T1000 (cell line): Measurements from ENCODE around the gene PGF.
"Not testable (repeated sequence)": the region's sequence is repeated elsewhere in the genome, so short reads cannot be mapped to it uniquely, and the experiment has no call there.

Source experiments
- DNase-seq: peaks from one replicate; lab custom pipeline; 2025; ENCODE audit warnings: mixed read lengths; lab: John Stamatoyannopoulos, UW

The PGF gene

DNA sequence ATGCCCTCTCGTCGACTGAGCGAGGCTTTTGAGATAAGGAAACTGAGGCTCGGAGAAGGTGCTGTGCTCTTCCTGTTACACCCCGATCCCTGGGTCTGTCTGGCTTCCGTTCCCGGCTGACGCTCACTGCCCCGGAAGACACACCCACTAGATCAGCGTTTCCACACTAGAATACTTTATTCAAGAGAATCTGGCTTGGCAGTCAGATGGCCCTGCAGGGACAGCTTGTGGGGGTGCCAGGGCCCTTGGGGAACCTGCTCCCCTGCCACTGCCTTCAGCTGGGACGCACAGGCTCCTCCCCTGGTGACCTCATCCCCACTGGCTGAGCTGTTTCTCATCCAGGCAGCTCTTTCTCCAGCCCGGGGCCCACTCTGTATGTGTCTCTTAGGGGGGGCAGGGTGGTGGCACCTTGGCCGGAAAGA, 13.7 kb downstream of the PGF start:
- DNase-seq = peak; percentile 39

DNA sequence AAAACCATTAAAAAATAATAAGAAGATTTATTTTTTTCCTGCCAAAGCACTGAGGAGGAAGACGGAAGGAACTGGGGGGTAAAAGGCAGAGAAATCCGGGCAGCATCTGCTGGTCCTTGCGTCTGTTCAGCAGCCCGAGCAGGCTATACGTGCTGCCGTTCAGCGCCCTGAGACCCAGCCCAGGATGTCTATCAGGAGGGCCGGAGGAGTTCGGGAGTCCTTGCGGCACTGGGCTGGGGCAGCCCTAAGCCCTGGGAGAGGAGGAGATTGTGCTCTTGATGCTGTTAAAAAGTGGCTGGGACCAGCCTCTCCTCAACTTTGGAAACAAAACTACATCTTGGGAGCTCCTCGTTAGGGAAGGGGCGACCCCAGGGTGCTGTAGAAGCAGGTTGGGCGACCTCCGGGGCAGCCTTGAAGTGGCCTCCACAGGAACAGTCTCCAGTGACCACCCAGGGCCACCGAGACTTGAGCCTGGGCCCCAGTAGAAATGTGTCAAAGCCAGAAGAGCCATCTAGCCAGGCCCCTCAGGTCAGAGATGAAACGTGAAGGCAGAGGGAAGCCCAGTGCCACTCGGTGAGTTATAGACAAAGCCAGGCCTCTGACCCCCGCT, 14.3 kb downstream of the PGF start:
- DNase-seq = no peak

DNA sequence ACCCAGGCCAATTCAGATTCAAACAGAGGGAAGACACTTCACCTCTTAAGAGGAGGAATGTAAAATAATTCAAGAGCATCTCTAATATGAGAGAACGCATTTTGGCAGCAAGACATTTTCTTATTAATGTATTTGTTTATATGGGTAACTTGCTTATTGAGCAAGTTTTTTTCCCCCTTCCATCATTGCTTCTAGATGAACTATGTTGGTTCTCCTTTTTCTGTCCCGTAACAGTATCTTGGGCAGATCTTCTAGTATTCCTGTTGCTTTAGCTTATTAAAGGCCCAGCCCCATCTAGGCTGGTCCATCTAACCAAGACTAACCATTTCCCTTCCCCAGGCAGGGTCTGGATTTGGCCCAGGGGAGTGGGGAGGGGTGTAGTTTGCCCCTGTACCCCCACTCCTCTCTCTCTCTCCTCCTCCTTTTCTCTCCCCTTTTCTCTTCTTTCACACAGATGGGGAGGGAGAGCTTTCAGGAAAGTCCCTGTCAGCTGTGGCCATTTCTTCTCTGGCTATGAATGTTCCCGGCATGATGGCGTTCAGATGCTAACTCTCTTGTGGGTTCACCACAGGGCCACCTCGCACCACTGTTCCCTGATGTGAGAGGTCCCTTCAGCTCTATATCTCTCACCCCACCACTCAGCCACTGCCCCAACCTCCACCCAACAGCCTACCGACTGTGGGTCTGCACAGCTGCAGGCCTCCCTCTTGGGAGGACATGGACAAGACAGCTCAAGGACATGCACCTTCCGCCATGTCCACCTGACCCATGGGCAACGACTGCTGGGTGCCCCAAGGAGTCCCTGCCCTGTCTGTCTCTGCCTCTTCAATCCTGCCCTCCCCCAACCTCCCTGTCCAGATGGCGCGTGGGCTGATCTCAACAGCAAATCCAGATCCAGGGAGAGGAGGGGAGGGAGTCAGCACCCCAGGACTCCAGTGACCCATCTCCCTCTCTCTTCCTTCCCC, 16.6 kb downstream of the PGF start:
- no peak for DNase-seq

DNA sequence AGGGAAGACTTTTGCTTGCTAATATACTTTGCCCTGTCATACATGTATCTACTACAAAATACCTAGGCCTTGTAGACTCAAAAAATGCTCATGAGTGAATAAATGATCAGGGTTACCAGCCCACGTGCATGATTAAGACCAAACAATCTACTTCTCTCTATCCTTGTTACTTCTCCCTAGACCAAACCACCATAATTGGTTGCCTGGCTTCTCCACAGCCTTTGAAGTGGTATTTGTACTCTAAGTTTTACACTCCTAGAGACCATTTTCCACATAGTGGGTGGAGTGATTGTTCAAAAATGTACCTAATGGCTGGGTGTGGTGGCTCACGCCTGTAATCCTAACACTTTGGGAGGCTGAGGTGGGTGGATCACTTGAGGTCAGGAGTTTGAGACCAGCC, 18.2 kb downstream of the PGF start:
- no peak for DNase-seq

DNA sequence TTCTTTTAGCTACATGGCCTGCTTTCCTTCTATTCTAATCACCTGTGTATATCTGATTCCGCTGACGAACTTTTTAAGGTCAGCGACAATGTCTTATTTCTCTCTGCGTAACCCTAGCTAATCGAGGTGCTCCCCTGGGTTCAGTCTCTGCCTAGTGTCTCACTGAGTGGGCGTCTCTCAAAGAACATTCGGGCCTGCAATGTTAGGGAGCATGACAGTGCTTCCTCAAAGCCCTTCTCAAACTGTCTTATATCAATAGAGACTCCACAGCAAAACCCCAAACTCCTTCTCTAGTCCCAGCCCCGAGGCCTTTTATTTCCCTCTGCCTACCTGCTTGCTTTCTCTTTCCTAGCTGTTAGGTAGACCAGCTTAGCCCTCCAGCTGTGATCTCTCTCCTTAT, 18.7 kb downstream of the PGF start:
- no peak for DNase-seq

DNA sequence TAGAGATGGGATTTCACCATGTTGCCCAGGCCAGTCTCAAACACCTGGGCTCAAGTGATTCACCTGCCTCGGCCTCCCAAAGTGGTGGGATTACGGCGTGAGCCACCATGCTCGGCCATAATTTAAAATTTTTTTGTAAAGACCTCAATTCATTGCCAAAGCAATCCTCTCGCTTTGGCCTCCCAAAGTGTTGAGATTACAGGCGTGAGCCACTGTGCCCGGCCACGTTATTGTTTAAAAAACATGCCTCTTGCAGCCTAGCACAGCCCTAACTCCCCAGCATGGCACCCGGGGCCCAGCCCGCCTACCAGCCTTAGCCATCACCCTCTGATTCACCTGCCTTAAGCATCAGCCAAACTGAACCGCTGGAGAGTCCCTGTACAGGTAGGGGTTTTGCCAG, 19.2 kb downstream of the PGF start:
- DNase-seq = no peak

DNA sequence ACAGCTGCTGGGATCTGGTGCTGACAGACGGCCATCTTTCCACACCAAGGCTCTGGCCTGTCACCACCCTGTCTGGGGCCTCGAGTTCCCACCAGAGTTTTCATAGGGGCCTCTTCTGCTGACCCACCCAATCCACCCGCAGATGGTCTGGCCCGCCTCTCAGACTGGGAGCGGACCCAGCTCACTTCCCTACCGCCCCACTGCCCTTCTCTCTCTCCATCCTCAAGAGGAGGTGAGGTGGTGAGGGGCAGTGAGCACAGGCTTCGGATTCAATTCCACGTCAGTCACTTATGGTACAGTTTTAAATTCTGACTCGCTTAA, 20.1 kb downstream of the PGF start:
- no peak for DNase-seq

DNA sequence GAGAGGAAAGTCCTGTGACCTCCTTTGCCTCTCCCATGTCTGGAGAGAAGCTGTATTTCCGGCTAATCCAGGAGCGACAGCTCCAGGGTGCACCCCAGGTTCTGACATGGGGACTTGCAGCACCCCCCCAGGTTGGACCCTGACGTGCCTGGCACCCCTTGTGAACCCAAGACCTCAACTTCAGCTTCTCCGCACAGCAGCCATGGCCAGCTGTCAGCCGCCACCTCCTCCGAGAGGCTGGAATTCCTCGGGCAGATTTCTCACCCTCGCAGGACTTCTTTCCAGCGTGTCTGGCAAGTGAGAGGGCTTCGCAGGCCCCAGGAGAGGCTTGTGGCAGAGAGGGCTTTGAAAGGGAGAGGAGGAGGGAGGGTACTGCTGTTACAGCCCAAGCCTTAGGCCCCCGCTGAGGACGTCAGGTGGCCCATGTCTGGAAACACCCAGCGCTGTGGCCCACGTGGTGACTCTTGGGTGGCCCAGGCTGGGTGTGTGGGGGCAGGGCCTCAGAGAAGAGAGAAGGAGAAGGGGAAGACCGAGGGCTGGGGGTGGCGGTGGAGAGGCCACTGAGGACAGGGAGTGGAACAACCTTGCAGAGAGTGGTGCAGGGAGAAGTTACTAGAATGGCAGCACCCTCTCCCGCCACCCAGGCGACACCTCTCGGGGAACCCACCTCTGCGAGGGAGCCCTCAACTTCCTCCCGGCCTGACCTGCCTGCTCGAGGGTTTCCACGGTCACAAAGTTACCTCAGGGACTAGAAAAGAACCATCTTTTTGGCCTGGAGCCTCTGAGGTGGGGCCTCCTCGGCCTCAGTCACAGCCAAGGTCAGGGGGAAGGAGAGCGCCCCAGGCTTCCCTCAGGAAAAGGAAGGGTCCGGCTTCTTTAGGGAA, 20.7 kb downstream of the PGF start:
- DNase-seq = no peak

DNA sequence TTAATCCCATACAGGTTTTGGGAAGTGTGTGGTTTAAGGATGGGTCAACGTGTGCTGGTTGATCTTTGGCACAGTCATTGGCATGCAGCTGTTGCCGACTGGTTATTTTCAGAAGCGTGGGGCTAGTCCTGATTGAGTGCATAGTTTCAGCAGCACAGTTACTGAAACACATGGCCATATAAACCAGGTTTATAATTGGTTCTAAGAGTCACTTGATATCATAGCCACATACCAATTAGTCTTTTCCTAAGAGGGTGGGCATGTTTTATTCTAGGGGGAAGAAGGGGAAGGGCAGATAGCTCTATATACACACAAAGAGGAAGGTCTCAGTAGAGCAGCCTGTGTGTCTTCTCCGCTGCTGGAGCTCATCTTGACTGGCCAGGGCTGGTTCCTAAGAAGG, 21.4 kb downstream of the PGF start:
- DNase-seq = no peak

DNA sequence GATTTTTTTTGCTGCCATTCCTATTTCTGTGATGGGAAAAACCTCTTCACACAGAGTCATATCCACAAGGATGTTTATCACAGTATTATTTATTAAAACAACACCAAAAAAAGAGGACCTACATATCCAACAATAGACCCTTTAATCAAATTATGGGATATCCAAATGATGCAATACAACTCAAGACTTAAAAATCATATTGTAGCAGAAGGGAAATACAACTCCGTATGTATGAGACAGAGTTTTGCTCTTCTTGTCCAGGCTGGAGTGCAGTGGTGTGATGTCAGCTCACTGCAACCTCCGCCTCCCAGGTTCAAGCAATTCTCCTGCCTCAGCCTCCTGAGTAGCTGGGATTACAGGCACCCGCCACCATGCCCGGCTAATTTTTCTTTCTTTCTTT, 22.5 kb downstream of the PGF start:
- DNase-seq = not testable (repeated sequence)

DNA sequence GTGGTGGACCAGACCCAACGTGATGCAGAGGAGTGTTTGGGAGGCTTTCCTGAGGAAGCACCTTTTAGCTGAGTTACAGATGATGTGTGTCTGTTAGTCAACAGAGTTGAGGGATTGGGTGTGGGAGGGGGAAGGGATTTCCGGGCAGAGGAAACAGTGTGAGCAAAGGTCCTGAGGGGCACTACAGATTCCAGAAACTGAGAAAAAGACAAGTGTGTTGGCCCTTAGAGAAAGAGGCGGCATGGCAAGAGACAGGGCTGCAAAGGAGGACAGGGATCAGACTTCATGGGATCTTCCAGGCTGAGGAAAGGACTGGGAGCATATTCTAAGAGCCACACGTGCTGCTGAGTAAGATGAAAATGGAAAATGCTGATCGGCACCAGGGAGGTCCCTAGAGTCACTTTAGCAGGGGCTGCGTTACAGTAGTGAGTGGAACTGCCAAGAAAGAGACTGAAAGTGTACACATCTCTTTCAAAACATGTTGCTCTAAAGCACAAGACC, 22.9 kb downstream of the PGF start:
- no peak for DNase-seq

DNA sequence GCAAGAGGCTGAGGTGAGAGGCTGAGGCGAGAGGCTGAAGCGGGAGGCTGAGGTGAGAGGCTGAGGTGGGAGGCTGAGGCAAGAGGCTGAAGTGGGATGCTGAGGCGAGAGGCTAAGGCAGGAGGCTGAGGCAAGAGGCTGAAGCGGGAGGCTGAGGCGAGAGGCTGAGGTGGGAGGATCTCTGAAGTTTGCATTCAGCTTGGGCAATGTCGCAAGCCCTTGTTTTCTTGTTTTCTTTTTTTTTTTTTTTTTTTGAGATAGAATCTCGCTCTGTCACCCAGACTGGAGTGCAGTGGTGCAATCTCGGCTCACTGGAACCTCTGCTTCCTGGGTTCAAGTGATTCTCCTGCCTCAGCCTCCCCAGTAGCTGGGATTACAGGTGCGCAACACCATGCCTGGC, 23.7 kb downstream of the PGF start:
- DNase-seq = not testable (repeated sequence)

DNA sequence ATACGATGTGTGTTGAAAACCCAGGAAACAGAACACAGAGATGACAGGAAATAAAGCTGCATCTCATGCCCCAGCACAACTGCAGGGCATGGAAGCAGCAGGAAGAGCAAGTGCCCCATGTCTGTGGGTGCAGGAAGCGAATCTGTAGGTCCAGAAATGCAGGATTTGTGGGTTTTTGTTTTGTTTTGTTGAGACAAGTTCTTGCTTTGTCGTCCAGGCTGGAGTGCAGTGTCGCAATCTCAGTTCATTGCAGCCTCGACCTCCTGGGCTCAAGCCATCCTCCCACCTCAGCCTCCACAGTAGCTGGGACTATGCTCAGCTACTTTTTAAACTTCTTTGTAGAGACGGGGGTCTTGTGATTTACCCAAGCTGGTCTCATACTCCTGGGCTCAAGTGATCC, 26.2 kb downstream of the PGF start:
- DNase-seq = no peak

DNA sequence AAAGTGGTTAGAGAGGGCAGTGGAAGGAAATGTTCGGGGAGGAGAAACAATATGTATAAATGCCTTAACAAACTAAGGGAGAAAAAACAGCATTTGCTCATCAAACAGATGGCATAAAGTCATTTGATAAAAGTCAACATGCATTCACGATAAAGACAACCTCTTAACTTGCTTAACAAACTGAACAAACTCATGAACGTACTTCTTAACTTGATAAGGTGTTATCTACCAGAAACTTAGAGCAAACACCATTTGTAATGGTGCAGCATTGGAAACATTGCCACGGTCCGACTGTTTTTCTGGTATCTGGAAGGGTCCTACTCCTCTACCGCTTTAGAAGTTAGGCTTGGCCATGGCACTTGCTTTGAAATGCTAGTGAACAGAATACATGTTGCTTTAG, 28.2 kb downstream of the PGF start:
- no peak for DNase-seq

DNA sequence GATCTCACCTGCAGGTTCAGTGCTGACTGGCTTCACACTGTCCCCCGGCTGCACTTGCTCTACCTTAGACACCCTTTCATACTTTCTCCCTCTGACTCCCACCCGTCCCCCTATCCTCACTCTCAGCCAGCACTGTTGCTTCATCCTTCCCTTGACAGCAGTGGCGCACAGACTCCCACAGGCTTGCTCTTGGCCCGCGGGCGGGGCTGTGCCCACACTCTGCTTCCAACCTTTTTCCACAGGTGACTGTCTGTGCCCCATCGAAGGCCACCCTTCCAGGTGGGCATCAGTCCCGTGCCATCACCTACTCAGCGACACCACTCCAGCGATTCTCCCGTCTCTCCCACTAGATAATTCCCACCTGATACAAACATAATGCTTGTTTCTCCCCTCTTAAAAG, 31.3 kb downstream of the PGF start:
- DNase-seq = no peak

DNA sequence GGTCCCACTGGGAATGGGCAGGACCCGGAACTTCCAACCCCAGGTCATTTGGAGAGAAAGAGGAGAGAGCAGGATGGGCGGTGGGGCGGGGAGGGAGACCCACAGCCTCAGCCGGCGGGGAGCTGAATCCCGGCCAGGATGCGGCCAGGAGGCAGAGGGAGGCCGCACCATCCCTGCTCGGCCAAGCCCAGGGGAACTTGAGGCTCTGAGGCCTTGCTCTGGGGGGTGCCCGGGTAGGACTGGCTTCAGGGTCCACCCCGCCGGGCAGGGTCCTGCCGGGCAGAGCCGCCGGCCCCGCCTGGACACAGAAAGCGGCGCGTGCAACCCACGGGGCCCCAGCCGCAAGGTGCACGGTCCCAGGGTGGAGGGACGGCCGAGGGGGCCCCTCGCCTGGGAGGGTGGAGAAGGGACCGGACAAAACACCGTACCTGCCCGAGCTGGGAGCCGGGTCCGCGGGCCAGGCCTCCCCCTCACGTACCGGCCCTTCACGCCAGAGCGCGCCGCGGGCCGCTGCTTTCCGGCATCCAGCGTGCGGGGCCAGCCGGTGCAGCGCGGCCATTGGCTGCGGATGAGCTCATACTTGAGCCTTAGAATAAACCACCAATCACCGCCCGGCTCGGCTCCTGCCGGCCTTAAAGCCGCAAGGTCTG, 32.5 kb downstream of the PGF start, which contains the start of gene RPS6KL1:
TSS of gene RPS6KL1 (minus strand) at position 509 of the 650 bp plus-strand sequence. CDS start 1,719 bp downstream, outside the sequence.
- no peak for DNase-seq

DNA sequence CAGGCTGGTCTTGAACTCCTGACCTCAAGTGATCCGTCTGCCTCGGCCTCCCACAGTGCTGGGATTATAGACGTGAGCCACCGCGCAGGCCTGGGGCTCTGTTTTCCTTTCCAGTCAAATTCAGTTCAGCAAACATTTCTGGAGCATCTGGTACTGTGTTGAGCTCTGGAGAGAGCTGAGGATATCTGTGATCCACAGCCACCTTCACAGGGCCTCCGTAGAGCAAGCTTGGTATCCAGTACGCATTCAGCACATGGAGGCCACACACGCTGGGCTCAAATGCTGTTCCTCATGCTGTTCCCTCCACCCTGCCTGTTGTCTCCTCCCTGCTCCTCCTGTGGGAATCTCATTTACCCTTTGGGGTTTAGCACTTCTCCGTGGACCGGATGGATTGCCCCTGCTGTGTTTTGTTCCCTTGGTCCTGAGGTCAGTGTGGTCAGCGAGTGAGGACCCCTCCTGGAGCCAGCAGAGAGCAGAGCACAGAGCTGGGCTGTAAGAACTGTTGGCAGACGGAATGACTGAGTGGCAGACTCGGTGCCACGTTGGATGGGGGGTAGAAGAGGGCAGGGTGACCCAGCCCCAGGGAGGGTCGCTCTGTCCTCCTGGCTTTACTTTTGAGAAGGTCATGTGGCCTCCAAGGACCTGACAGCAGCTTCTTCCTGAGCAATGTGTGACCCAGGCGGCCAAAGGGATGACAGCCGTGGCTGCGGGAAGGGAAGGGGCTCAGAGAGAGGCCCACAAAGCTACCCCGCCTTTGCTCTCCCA, 33.2 kb downstream of the PGF start:
- no peak for DNase-seq

DNA sequence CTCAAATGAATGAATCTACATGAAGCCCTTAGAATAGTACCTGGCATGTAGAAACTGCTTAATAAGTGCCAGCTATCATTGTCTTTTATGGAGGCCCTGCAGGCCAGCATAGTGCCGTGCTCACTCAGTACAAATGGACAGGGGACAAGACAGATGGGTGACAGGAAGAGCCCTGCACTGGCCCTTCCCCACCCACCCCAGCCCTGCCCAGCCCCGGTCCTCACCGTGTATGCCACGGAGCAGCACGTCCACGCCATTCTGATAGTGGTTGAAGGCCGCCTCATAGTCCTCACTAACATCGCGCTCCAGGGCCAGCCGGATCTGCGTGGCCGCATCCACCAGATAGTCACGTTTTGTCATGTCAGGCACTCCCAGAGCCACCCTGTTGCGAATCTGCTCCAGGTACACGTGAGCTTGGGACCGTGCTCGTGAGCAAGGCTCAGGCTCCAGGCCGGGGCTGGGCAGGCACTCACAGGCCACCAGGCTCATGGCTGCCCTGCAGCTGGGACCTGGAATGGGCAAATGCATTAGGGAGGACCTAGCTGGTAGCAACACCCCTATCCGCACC, 34.3 kb downstream of the PGF start:
- no peak for DNase-seq

DNA sequence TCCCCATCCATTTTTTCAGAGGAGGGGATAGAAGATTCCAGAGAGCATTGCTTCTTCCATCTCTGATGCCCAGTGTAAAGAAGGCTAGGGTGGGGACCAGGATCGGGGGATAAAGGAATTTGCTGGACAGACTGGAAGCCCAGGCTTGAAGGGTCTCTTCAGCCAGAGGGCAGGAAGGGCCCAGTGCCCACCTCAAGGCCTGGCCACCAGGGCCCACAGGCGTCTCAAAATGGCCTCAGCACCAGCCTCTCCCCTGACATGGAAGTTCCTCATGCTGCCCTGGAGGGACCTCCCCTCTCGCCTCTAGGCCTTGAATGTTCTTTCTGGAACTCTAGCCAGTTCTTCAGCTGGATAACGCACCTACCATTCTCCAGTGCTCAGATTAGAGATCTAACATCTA, 35.1 kb downstream of the PGF start:
- no peak for DNase-seq

DNA sequence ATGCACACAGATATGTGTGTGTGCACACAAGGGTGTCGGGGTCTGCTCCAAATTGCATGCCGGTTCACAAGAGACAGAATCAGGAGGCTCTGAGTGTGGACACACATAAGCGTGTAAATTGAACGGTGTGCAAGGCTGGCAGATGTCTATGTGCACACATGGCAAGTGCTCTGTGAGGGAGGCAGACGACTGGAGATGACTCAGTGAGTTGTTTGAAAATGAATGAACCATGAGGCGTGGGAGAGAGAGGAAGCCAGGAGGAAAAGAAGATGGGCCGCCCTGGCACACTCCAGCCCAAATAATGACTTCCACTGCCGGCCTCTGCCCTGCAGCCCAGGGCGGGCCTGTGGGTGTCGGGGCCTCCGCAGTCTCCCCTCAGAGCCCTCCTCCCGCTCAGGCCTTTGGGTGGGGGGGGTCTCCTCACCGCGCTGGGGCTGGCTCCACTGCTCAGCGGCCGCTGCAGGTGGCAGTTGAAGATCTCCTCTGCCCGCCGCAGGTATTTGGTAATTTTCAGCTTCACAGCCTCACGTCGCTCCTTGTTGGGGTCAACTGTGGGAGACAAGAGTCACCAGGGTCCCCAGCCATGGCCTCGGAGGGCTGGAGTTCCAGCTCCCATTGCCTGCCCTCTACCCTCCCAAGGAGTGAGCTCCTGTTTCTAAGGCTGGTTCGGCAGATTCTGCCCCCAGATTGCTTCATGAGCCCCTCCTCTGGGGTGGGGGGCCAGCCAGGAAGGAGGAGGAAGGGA, 35.8 kb downstream of the PGF start:
- no peak for DNase-seq
